Endodermal cell (in vitro differentiated cells): ENCODE data around the gene KAZN. TPM values are rescaled to one million over a fixed set of nuclear protein-coding genes. Genes with fewer than 3 reads are reported as not detected.

Experiments used
- DNase-seq: peaks from one replicate; pipeline ENCODE4 v3.0.0-alpha.2; 2017
- H3K27ac ChIP-seq: 2 replicates; pipeline ENCODE4 v1.5.1; 2013; ENCODE audit warnings: mild to moderate bottlenecking, low read depth, low read length, moderate library complexity
- H3K27me3 ChIP-seq: 2 replicates; pipeline ENCODE4 v1.6.1; 2013; ENCODE audit warnings: mild to moderate bottlenecking, low read length, moderate library complexity; ENCODE audit not compliant: insufficient read depth, control insufficient read depth, poor library complexity, severe bottlenecking
- H3K36me3 ChIP-seq: 2 replicates; pipeline ENCODE4 v1.7.0; 2013; ENCODE audit warnings: mild to moderate bottlenecking, low read length, moderate library complexity; ENCODE audit not compliant: control insufficient read depth, insufficient read depth
- H3K4me1 ChIP-seq: one replicate; pipeline ENCODE4 v1.7.0; 2013; ENCODE audit warnings: low read length; ENCODE audit not compliant: control insufficient read depth, insufficient read depth
- H3K4me3 ChIP-seq: 2 replicates; pipeline ENCODE4 v1.5.1; 2013; ENCODE audit warnings: mild to moderate bottlenecking, low read length, moderate library complexity
- H3K9ac ChIP-seq: 2 replicates; pipeline ENCODE4 v1.6.1; 2013; ENCODE audit warnings: mild to moderate bottlenecking, low read length, moderate library complexity; ENCODE audit not compliant: poor library complexity, severe bottlenecking; ENCODE audit errors: extremely low read depth
- H3K9me3 ChIP-seq: 2 replicates; pipeline ENCODE4 v1.6.1; 2013; ENCODE audit warnings: mild to moderate bottlenecking, low read length, moderate library complexity; ENCODE audit not compliant: control insufficient read depth
- H3K27ac Mint-ChIP-seq: 2 replicates; pipeline ENCODE4 v1.8.0; 2020; ENCODE audit warnings: mixed read lengths
- H3K27me3 Mint-ChIP-seq: 2 replicates; pipeline ENCODE4 v1.8.0; 2021; ENCODE audit warnings: mild to moderate bottlenecking, mixed read lengths; ENCODE audit not compliant: insufficient read depth
- H3K36me3 Mint-ChIP-seq: 2 replicates; pipeline ENCODE4 v1.8.0; 2020; ENCODE audit warnings: low read depth, mixed read lengths
- H3K4me1 Mint-ChIP-seq: 2 replicates; pipeline ENCODE4 v1.8.0; 2020; ENCODE audit warnings: mixed read lengths
- H3K4me3 Mint-ChIP-seq: 2 replicates; pipeline ENCODE4 v1.8.0; 2020; ENCODE audit warnings: mild to moderate bottlenecking, moderate library complexity, mixed read lengths
- H3K9me3 Mint-ChIP-seq: 2 replicates; pipeline ENCODE4 v1.8.0; 2020; ENCODE audit warnings: mild to moderate bottlenecking, mixed read lengths
- CTCF ChIP-seq: fragments of 200-600 bp; sonication (generic); conservative IDR thresholded peaks from 2 replicates; pipeline ENCODE4 v1.5.0; 2021; ENCODE audit warnings: antibody characterized with exemption, mild to moderate bottlenecking
- WGBS, 2 experiments: methylation state at CpG; one replicate each; pipeline versions ENCODE4 v1.1.5 to v1.1.7; 2013; ENCODE audit warnings: missing lambda C conversion rate in 2 of 2, mixed read lengths in 1 of 2; ENCODE audit not compliant: insufficient coverage in 1 of 2, insufficient read length in 1 of 2; 5-methylcytosine and 5-hydroxymethylcytosine counted together
- total RNA-seq, 2 donors: library from RNA; stranded (reverse); fragmentation: NEBNext Ultra II Directional in 1 of 2; extraction: Animal tissue kit (Norgen Biotek cat#: 25700) in 1 of 2; gene quantifications; 2 replicates in 1 of 2; 3 replicates in 1 of 2; pipeline ENCODE4 v1.2.1, GENCODE V29; 2021

KAZN gene
- total RNA-seq, 2 donors from 2014 or later = 12.4 to 13.9 TPM

DNA sequence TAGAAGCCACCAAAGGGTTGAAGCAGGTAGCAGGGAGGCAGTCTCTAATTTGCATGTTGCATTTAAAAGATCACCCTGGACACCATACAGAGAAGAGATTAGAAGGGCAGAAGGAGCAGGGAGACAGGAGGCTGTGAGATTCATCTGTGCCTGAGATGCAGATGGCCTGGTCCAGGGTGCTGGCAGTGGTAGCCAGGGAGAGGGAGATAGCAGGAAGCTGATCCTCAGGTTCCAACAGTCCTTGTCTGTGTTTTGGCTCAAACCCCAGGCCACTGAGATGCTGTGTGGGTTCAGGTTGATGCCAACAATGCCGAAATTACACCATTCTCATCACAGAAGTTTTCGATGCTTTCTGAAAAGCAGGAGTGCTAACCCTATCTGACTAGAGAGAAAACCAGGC lies 113.7 kb downstream of the KAZN start:
- TF ChIP-seq CTCF = no peak
- Mint-ChIP-seq H3K27ac (no peak overlapping the region), H3K4me1 (peaks cover 9% of the 10 kb centered on the region), H3K27me3 (no peaks in the 10 kb centered on the region), H3K36me3 (peaks cover 17% of the 10 kb centered on the region), H3K9me3 (peaks cover 19% of the 10 kb centered on the region), H3K4me3 (no peak overlapping the region)
- Histone ChIP-seq H3K4me1 (no peaks in the 10 kb centered on the region), H3K27me3 (no peaks in the 10 kb centered on the region), H3K9ac (no peak overlapping the region), H3K36me3 (no peaks in the 10 kb centered on the region), H3K9me3 (peaks cover 16% of the 10 kb centered on the region), H3K4me3 (no peak overlapping the region), H3K27ac (no peak overlapping the region)
- 94 to 100% methylated on average over 2 of the region's 2 CpGs for WGBS, 2 experiments
- no peak for DNase-seq

DNA sequence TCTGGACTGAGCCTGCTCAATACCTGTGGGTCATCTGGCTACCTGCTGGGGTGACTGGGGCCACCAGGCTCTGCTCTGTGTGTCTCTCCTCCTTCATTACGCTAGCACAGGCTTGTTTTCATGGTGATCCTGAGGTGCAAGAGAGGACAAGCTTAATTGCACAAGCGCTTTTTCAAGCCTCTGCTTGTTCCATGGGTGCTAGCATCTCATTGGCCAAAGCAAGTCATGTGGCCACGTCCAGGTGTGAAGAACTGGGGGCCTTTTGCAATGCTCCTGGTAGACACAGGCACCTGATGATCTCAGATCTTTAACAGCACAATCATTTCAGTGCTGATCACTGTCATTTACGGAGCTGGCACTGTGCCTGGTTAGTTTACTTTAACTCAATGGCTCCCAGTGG lies 114.6 kb downstream of the KAZN start:
- Mint-ChIP-seq H3K27me3 (no peaks in the 10 kb centered on the region), H3K9me3 (peaks cover 10% of the 10 kb centered on the region), H3K4me3 (no peak overlapping the region), H3K4me1 (peaks cover 9% of the 10 kb centered on the region), H3K27ac (no peak overlapping the region), H3K36me3 (peaks cover 10% of the 10 kb centered on the region)
- Histone ChIP-seq H3K27me3 (no peaks in the 10 kb centered on the region), H3K4me1 (no peaks in the 10 kb centered on the region), H3K4me3 (no peak overlapping the region), H3K27ac (no peak overlapping the region), H3K9me3 (peaks cover 7% of the 10 kb centered on the region), H3K9ac (no peak overlapping the region), H3K36me3 (no peaks in the 10 kb centered on the region)
- WGBS, 2 experiments = 73 to 85% methylated on average over 4 of the region's 4 CpGs
- DNase-seq = no peak
- TF ChIP-seq CTCF = no peak

DNA sequence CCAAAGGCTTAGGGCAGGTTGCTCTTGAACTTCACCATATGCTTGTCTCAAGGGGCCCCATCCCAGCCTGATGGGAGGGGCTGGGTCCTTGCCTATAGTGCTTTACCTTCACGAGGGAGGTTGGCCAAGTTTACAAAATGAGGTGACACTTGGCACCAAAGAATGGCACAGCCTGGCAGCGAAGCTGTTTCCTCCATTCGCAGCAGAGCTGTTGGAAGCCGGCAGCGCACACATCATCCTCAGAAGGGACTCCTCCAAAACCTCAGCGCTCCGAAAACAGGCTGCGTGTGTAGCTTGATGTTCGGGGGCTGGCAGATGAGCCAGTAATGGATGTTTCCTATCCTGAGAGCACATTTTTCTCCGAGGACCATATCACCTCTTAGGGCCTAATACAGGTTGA lies 116.8 kb downstream of the KAZN start:
- no peaks in the 10 kb centered on the region for H3K36me3 ChIP-seq
- Mint-ChIP-seq H3K9me3 (no peaks in the 10 kb centered on the region), H3K4me3 (no peak overlapping the region), H3K4me1 (peaks cover 9% of the 10 kb centered on the region), H3K27me3 (no peaks in the 10 kb centered on the region), H3K27ac (no peak overlapping the region), H3K36me3 (peaks cover 2% of the 10 kb centered on the region)
- H3K27me3 ChIP-seq = no peaks in the 10 kb centered on the region
- DNase-seq = no peak
- no peak overlapping the region for H3K4me3 ChIP-seq
- 96 to 98% methylated on average over 9 to 10 of the region's 10 CpGs for WGBS, 2 experiments
- no peak overlapping the region for H3K27ac ChIP-seq
- TF ChIP-seq CTCF = no peak
- no peak overlapping the region for H3K9ac ChIP-seq
- no peaks in the 10 kb centered on the region for H3K9me3 ChIP-seq
- no peaks in the 10 kb centered on the region for H3K4me1 ChIP-seq
